ENCODE data around the gene PSME3IP1.

DNA sequence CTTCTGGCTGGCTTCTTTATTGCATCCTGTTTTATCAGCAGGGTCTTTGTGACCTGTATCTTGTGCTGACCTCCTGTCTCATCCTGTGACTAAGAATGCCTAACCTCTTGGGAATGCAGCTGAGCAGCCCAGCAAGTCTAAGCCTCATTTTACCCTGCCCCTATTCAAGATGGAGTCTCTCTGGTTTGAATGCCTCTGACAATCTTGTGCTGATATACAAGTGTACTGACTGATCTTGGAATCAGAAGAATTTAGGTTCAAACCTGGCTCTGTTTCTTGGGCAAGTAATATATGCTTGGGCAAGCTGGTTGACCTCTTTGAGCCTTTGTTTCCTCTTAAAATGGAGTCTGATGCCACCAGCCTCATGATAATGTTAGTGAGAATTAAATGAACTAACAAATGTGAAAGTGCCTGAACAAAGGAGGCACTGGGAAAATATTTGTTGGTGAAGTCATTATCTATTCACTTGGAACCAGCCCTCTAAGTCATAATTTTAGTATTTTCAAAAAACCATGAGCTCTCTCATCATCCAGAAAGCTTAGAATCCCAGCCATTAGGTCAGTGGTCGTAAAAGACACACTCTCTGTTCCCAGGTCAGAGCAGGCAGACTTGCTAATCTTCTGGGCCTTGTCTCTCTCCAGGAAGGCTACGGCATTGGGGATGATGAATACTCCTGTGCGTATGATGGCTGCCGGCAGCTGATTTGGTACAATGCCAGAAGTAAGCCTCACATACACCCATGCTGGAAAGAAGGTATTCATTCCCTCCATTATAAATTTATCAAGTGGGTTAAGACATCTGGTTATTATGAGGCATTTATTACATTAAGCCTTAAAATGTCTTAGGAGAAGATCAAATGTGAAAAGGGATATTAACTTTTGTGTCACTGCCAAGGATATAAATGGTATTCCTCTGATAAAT lies 41.1 kb upstream of the PSME3IP1 start:
- TF ChIP-seq, protein P1, sequence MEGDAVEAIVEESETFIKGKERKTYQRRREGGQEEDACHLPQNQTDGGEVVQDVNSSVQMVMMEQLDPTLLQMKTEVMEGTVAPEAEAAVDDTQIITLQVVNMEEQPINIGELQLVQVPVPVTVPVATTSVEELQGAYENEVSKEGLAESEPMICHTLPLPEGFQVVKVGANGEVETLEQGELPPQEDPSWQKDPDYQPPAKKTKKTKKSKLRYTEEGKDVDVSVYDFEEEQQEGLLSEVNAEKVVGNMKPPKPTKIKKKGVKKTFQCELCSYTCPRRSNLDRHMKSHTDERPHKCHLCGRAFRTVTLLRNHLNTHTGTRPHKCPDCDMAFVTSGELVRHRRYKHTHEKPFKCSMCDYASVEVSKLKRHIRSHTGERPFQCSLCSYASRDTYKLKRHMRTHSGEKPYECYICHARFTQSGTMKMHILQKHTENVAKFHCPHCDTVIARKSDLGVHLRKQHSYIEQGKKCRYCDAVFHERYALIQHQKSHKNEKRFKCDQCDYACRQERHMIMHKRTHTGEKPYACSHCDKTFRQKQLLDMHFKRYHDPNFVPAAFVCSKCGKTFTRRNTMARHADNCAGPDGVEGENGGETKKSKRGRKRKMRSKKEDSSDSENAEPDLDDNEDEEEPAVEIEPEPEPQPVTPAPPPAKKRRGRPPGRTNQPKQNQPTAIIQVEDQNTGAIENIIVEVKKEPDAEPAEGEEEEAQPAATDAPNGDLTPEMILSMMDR (IDR thresholded peaks at IDR 0.05), result no peak
- TF ChIP-seq POLR2A (IDR thresholded peaks at IDR 0.05) (no peak), EP300 (IDR thresholded peaks at IDR 0.05) (no peak)
